Natural killer cell (primary cell): ENCODE data around the gene PLBD2. TPM values are rescaled to one million over a fixed set of nuclear protein-coding genes. Genes with fewer than 3 reads are reported as not detected.

Experiments
- ATAC-seq, 3 donors: fragments of 150-1000 bp in 2 of 3; fragments of 200-7000 bp in 1 of 3; cut with Tn5 transposase; 1 replicate in 1 of 3; 2 replicates in 2 of 3; pipeline ENCODE4 v1.10.0; 2021; ENCODE audit warnings: mild to moderate bottlenecking in 2 of 3, moderate library complexity in 2 of 3
- DNase-seq, 2 donors: peaks; one replicate each; pipeline versions ENCODE4 v3.0.0 to v3.0.0-alpha.2; 2013 to 2021; ENCODE audit warnings: mixed read lengths in 1 of 2
- H3K27ac ChIP-seq: one replicate; pipeline ENCODE4 v1.5.1; 2013; ENCODE audit warnings: mild to moderate bottlenecking, low read length
- H3K27me3 ChIP-seq: one replicate; pipeline ENCODE4 v1.6.1; 2013; ENCODE audit warnings: low read length; ENCODE audit not compliant: control insufficient read depth, insufficient read depth
- H3K36me3 ChIP-seq: one replicate; pipeline ENCODE4 v1.6.1; 2013; ENCODE audit warnings: low read length; ENCODE audit not compliant: control insufficient read depth, insufficient read depth
- H3K4me1 ChIP-seq: one replicate; pipeline ENCODE4 v1.6.1; 2013; ENCODE audit warnings: low read length; ENCODE audit not compliant: control insufficient read depth, insufficient read depth
- H3K4me3 ChIP-seq: one replicate; pipeline ENCODE4 v1.5.1; 2013; ENCODE audit warnings: low read length
- H3K9me3 ChIP-seq: one replicate; pipeline ENCODE4 v1.6.1; 2013; ENCODE audit warnings: low read length; ENCODE audit not compliant: control insufficient read depth, insufficient read depth
- H3K27ac Mint-ChIP-seq, 2 donors: one replicate each; pipeline ENCODE4 v1.8.0; 2022; ENCODE audit warnings: mild to moderate bottlenecking in 2 of 2, mixed read lengths in 2 of 2, moderate library complexity in 1 of 2
- H3K27me3 Mint-ChIP-seq, 2 donors: one replicate each; pipeline ENCODE4 v1.8.0; 2022; ENCODE audit warnings: low read depth in 2 of 2, mixed read lengths in 2 of 2
- H3K36me3 Mint-ChIP-seq: one replicate; pipeline ENCODE4 v1.8.0; 2022; ENCODE audit warnings: mixed read lengths
- H3K4me1 Mint-ChIP-seq, 2 donors: one replicate each; pipeline ENCODE4 v1.8.0; 2022; ENCODE audit warnings: mixed read lengths in 2 of 2
- H3K4me3 Mint-ChIP-seq: one replicate; pipeline ENCODE4 v1.8.0; 2022; ENCODE audit warnings: mild to moderate bottlenecking, moderate library complexity, mixed read lengths
- H3K9me3 Mint-ChIP-seq, 2 donors: one replicate each; pipeline ENCODE4 v1.8.0; 2022; ENCODE audit warnings: mixed read lengths in 2 of 2
- CTCF ChIP-seq: fragments of 200-600 bp; IDR thresholded peaks from one replicate; pipeline ENCODE4 v1.8.0; 2022; ENCODE audit warnings: antibody characterized with exemption
- WGBS: methylation state at CpG from one replicate; pipeline ENCODE4 v1.1.7; 2013; ENCODE audit warnings: missing lambda C conversion rate; ENCODE audit not compliant: insufficient coverage; 5-methylcytosine and 5-hydroxymethylcytosine counted together
- intact Hi-C: fragments of 100-400 bp; cut with micrococcal nuclease; formaldehyde crosslinking; loops from one replicate; pipeline ENCODE4 v1.14.2; 2022
- total RNA-seq, 4 donors: library from RNA; stranded (reverse); fragments of 120-200 nt in 1 of 4; gene quantifications; one replicate each; pipeline versions ENCODE4 v1.2.3 to v1.2.4, GENCODE V29; 2013 to 2022

Gene PLBD2
- total RNA-seq, 3 donors from 2014 or later (not counting 1 experiment from before 2014, with no cell fraction given): 15.5 to 18.1 (median 16.3) TPM

DNA sequence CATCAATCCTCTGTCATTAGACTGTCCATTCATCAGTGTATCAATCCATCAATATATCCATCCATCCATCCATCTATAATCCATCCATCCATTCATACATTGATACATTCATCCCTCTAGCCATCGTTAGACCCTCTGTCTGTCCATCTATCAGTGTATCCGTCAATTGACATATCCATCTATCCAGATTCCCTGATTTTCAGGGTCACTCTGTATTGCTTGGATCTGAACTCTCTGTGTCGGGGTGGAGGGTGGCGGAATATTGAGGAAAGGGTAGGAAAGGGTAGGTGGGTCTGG is 80.9 kb downstream of the PLBD2 start:
- Mint-ChIP-seq H3K4me3 (no peak overlapping the region), H3K9me3 (no peaks in the 10 kb centered on the region), H3K4me1 (no peaks in the 10 kb centered on the region), H3K36me3 (no peaks in the 10 kb centered on the region), H3K27me3 (no peaks in the 10 kb centered on the region), H3K27ac (no peak overlapping the region)
- WGBS: 64% methylated on average over 4 of the region's 4 CpGs
- no peaks in the 10 kb centered on the region for H3K9me3 ChIP-seq
- no peak overlapping the region for H3K27ac ChIP-seq
- intact Hi-C loops: no loop called here
- no peak overlapping the region for H3K4me3 ChIP-seq
- H3K36me3 ChIP-seq: no peaks in the 10 kb centered on the region
- H3K4me1 ChIP-seq: no peaks in the 10 kb centered on the region
- no peaks in the 10 kb centered on the region for H3K27me3 ChIP-seq
- DNase-seq (no peak), ATAC-seq (no peak)
- TF ChIP-seq CTCF: no peak

DNA sequence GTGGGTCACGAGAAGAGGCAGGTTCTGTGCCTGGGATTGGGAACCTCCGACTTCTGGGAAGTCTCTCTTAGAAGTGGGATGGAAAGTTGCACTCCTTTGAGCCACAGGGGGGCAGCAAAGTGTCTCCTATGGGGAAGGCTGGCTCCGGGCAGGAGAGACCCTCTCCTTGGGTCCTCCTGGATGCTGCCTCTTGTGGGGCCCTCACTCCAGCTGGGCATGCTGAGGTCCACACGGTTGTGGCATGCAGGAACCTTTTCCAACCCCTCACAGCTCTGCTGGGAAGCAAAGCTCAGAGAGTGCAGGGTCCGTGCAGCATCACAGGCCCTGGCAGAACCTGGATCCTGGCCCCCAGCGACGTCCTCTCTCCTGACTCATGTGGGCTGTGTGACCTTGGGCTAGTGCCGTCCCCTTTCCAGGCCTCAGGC is 81.2 kb downstream of the PLBD2 start:
- intact Hi-C loops: no loop called here

DNA sequence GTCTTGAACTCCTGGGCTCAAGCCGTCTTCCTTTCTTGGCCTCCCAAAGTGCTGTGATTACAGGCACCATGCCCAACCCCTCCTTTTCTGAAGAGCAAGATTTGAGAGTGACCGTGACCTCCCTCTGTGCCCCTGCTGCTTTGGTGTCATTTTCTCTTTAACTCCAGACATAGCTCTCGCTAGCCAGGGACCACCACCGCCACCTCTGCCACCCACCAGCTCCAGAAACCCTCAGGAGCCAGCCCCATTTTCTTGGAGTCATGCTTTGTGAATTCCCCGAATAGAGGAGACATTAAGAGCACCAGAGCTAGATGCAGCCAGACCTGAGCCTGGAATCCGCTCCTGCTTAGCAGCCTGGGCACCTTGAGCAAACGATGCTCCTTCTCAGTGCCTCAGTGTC is 81.9 kb downstream of the PLBD2 start:
- no peak overlapping the region for H3K27ac ChIP-seq
- TF ChIP-seq CTCF: no peak
- H3K4me3 ChIP-seq: no peak overlapping the region
- no peaks in the 10 kb centered on the region for H3K9me3 ChIP-seq
- no peak overlapping the region for H3K4me3 Mint-ChIP-seq
- no peak for DNase-seq
- H3K9me3 Mint-ChIP-seq: no peaks in the 10 kb centered on the region
- ATAC-seq: no peak
- H3K36me3 ChIP-seq: no peaks in the 10 kb centered on the region
- H3K27ac Mint-ChIP-seq: no peak overlapping the region
- no peaks in the 10 kb centered on the region for H3K27me3 Mint-ChIP-seq
- H3K36me3 Mint-ChIP-seq: no peaks in the 10 kb centered on the region
- WGBS: 80% methylated on average over 7 of the region's 7 CpGs
- no peaks in the 10 kb centered on the region for H3K4me1 ChIP-seq
- H3K27me3 ChIP-seq: no peaks in the 10 kb centered on the region
- no peaks in the 10 kb centered on the region for H3K4me1 Mint-ChIP-seq
- intact Hi-C loops: no loop called here

More for the DNA sequence above, 81.2 kb downstream of the PLBD2 start:
- H3K9me3 ChIP-seq: no peaks in the 10 kb centered on the region
- no peaks in the 10 kb centered on the region for H3K27me3 ChIP-seq
- ATAC-seq (no peak), DNase-seq (no peak)
- no peaks in the 10 kb centered on the region for H3K27me3 Mint-ChIP-seq
- H3K27ac ChIP-seq: no peak overlapping the region
- H3K9me3 Mint-ChIP-seq: no peaks in the 10 kb centered on the region
- no peak overlapping the region for H3K4me3 Mint-ChIP-seq
- no peak overlapping the region for H3K27ac Mint-ChIP-seq
- no peaks in the 10 kb centered on the region for H3K36me3 ChIP-seq
- no peaks in the 10 kb centered on the region for H3K36me3 Mint-ChIP-seq
- H3K4me1 Mint-ChIP-seq: no peaks in the 10 kb centered on the region
- H3K4me1 ChIP-seq: no peaks in the 10 kb centered on the region
- no peak overlapping the region for H3K4me3 ChIP-seq
- TF ChIP-seq CTCF: no peak
- WGBS: 38% methylated on average over 8 of the region's 8 CpGs

Other genes with a start within 250 kb of the PLBD2 start
- gene RASAL1, start 222.8 kb upstream of the PLBD2 start, total RNA-seq: not detected
- not detected for gene CFAP73, start 208.9 kb upstream of the PLBD2 start, total RNA-seq
- 100 to 1,000 TPM in 1 of 3 donors, 10 to 100 TPM in 2; 84.6 to 100 (median 97.1) TPM for gene DDX54, start 173.1 kb upstream of the PLBD2 start, total RNA-seq
- 10 to 100 TPM in 2 of 3 donors, 1 to 10 TPM in 1; 7.7 to 13.8 (median 12.0) TPM for gene RITA1, start 172.9 kb upstream of the PLBD2 start, total RNA-seq
- gene TPCN1, start 137.1 kb upstream of the PLBD2 start, total RNA-seq: 10 to 100 TPM in 2 of 3 donors, 1 to 10 TPM in 1; 7.2 to 21.4 (median 10.7) TPM
- gene SLC8B1, start 23.5 kb upstream of the PLBD2 start, total RNA-seq: 10 to 100 TPM; 26.1 to 34.4 (median 31.2) TPM
- not detected for gene SDS, start 45.3 kb downstream of the PLBD2 start, total RNA-seq
- gene SDSL, start 63.8 kb downstream of the PLBD2 start, total RNA-seq: 1 to 10 TPM; 1.0 to 7.5 (median 3.7) TPM
- not detected for gene LHX5, start 113.3 kb downstream of the PLBD2 start, total RNA-seq